ENCODE measurements around the gene TMEM25.

- no peak for TF ChIP-seq CTCF (IDR thresholded peaks at IDR 0.05)
- no peak for TF ChIP-seq POLR2A (IDR thresholded peaks at IDR 0.05)
- TF ChIP-seq EP300 (IDR thresholded peaks at IDR 0.05): no peak
- TF ChIP-seq POLR2AphosphoS5 (IDR thresholded peaks at IDR 0.05): no peak
Observed at GRCh38 chr11:118569670-118570069, 38.7 kb downstream of the TMEM25 start.
